GM18520 (cell line): ENCODE data around the gene CDK14.
A peak's percentile ranks its signal among the peaks of the same experiment; 100 is the strongest.

Source experiments
- ATAC-seq: cut with Tn5 transposase; IDR thresholded peaks from one replicate; pipeline ENCODE4 v1.9.1; 2021; ENCODE audit not compliant: unreplicated experiment

CDK14 gene

DNA sequence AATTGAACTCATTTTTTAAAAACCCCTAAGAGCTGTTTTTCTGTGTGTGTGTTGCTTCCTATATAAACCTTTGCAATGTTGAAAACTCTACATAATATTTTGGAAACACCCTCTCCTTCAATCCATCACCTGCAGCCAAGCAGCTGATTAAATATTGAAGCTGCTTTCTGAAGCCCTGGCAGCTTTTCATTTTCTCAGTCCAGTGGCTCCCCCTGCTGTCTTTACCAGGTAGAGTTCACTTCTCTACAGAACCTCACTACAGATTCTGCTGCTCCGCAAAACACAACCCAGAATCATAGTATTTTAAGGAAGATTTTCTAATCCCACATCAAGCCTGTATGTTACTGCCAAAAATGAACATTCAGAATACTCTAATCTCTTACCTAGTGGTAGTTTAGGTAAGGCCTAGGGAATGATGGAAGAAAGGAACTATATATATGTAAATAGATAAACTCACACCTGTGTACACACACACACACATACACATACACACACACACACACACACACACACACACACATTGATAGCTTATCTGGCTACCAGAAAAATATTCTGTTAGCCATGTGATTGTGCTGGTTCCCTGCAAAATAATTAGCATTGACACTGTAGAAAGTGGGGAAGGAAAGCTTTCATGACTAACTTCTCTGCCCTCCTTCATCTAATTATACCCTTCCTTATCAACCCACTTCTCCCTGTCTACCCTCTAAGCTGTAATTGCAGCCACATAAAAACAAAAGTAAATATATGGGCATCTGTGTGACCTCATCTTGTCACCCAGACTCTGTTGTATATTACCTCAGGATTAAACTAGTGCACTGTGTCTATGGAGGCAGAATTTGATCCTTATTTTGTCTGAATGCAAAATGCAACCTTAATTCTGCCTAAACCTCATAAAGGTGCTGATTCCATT, 438.6 kb downstream of the CDK14 start:
- ATAC-seq = no peak

DNA sequence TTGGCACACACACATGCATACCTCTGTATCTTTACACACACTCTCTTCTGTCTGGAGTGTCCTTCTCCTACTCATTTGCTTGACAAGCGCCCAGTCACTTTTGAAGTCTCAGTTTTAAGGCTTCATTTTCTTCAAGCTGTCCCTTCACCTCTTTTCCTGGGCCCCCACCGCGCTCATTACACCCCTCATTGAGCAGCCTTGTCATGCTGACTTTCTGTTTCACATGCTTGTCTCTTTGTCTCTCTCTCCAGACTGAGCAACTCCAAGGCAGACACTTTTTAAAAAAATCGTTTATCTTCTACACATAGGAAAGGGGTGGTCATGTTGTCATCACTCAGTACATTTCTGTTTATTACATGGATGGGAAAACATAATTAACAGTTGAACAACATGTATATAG, 442.9 kb downstream of the CDK14 start:
- ATAC-seq = peak; percentile 51

DNA sequence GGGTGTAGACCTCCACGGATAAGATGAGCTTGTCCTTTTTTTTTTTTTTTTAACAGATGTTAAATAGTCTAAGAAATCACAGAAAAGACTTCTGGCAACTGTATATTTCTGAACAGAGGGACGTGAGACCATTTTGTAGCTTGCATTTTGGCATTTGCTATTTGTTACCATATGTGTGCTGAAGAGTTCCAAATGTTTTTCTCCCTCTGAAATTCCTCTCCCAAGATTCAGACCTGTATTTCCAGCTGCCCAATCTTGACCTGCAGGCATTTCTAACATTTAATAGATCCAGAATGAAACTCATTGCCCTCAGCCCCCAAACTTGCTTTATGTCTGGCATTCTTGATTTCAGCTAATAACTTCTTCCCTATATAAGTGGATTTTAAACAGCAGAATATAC, 445.0 kb downstream of the CDK14 start:
- ATAC-seq = no peak

DNA sequence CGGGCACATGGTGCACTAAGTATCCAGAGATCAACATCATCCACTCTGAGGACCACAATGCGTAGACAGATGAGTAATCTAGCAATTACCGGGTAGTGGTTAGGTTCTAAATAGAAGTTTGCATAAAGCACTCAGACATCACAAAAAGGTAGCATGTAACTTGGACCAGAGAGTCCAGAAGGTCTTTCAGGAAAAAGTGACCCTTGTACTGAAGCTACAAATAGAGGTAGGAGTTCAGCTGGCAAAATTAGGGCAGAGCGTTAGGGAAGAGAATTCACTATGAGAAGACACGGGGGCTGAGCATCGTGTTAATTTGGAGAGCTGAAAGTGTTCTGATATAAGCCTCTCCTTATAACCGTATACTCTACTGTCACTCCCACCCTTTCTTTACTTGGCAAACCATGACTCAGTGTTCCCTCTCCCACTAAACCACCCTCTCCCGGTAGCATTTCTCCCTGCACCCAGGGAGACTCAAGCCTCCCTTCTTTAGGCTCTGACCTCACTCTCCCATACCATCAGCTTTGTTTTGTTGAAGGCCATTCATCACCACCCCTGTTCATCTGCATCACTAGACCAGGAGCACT, 445.9 kb downstream of the CDK14 start:
- no peak for ATAC-seq

DNA sequence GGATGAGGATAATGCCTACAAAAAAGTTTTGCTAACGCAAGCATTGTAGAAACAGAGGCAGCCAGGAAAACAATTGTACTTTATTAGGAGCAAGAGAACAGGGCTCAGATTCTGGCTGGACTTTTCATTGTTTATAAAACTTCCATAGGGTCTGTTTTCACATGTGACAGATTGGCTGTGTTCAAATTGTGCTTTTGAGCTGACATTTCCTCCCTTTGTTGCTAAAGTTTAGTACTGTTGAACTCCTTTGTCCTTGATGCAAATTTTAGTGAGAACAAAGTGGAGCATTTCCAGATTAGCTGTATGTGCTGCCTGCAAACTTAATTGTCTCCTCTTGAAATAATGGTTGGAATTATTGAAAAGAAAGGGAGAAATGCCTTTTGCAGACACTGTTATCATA, 447.1 kb downstream of the CDK14 start:
- no peak for ATAC-seq

DNA sequence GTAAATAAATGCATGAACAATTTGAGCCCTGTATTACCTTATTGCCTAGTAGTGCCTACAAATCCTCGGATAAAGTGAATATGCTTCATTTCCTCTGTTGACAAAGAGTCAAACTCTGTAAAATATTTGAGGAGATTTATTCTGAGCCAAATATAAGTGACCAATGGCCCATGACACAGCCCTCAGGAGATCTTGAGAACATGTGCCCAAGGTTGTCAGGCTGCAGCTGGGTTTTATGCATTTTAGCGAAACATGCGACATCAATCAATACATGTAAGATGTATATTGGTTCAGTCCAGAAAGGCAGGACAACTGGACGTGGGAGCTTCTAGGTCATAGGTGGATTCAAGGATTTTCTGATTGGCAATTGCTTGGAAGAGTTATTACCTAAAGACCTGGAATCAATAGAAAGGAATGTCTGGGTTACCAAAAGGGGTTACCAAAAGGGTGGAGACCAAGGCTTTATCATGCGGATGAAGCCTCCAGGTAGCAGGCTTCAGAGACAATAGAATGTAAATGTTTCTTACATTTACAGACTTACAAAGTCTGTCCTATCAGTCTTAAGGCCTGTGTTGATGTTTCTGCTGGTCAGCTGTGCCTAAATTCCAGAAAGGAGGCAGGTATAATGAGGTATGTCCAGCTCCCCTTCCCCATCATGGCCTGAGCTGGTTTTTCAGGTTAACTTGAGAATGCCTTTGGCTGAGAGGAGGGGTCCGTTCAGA, 448.0 kb downstream of the CDK14 start:
- no peak for ATAC-seq

DNA sequence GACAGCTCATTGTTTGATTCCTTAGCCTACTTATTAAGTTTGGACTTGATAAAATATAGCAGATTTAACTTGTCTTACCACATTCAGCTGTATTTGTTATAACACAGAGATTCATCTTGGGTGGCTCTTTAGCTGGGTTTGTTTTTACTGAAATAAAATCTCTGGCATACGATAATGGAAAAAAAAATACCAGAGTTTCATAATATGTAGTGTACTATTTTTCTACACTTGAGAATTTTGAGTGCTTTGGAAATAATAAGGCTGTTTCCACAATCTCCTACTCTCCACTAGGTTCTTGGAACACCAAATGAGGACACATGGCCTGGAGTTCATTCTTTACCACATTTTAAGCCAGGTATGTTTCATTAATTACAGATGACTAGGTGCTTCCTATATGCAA, 449.5 kb downstream of the CDK14 start:
- no peak for ATAC-seq

DNA sequence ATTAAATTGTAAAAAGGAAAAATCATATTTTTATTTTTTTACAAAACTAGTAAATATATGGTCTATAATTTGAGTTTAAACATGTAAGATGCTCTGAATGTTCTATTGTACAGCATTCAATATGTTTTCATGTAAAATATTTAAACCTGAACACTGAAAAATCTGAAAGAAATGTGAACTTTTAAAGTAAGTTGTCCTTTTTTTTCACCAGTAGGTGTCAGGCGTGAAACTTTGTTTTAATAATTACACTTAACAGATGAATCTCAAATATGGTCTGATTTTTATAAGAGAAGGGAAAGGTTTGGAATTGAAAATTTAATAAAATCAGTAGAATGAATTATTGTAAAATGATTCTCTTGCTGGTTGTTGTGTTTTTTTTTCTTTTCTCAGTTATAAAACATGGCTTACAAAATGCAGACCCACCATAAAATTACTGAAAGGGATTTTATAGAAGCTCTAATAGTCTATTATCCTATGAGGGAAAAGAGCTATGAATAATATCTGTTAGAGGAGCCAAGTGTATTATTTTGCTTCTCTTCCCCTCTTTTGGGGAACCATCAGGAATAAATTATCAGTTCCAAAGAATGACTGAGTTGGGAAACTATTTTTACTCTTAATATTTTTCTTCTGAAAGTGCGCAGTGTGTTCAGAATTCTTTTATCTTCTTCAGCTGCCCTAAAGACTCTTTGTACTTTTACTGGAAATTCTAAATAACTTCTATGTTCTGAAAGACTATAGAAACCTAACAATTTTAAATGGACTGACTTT, 450.4 kb downstream of the CDK14 start:
- ATAC-seq = no peak

DNA sequence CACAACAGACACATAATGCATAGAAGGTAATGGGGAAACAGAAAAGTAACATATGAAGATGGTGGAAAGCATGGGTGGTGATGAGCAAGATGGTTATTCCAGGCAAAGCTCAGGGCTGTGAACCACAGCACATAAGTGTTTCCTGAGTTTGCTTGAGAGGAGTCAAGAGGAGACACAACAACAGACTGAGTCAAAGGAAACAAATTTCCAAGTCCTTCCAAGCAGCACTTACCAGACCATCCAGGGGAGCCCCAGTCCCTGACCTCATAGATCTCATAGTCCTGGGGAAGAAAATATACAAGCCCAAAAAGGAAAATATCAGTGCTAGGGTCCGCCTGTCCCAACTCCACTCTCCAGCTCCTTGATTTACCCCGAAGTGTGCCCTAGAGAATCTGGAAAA, 451.5 kb downstream of the CDK14 start:
- ATAC-seq = no peak

DNA sequence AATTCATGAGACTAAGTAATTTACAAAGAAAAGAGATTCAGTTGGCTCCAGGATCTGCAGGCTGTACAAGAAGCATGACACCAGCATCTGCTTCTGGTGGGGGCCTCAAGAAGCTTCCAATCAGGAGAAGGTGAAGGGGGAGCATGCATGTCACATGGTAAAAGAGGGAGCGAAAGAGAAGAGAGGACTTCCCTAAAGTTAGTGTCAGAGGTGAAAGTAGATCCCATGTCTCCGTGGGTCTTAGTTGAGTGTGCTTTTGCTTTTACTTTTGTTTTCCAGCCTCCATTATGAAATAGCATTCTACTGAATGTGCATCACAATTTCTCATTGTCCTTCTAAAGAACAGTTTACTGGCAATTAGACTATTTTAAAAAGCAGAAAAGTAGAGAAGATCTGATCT, 454.6 kb downstream of the CDK14 start:
- ATAC-seq = peak; percentile 61

DNA sequence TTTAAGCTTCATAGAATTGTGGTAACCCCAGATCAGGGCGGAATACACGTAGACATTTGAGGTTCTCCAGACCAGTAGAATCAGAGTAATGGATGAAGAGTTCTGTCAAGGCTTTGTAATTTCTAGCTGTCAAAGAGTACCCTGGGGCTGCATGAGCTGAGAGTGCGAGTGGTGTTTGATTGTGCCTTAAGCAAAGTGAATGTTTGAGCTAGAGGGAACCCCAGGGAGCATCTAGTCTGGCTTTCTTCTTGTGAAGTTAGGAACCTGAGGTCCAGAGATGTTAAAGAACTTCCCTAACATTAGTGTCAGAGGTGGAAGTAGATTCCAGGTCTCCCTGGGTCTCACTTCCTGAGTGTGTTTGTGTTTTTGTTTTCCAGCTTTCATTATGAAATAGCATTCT, 455.8 kb downstream of the CDK14 start:
- ATAC-seq = no peak

DNA sequence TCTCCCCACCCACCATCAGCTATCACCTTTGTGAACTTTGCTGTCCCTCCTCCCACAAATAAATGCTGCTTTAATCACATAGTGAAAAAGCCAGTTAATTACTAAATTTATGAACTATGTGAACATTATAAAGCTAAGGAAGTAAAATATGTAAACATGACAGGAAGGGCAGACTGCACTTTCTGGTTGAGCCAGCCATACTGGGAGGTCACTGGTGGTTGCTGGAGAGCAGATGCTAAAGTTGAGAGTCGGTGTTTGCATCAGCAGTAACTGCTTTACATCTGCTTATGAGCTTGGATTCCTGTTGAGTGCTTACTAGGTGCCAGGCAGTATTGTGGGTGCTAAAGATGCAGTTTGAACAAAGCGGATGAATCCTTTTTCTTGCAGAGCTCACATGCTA, 458.3 kb downstream of the CDK14 start:
- no peak for ATAC-seq

DNA sequence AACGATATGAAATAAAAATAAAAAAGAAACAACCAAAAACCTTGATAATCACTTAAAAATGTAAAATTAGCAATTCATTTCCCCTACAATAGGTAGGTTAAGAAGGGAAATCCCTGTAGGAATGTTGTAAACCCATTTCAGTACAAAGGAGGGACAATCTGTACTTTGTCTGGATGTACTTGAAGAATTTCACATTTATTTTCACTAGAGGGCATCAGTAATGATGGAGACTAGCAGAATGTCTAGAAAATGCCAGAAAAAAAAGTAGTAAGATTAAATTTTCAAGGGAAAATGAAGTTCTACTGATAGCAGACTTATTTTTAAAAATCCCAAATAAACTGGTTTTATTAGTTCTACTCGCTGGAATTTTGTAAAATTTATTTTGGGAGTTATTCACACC, 459.1 kb downstream of the CDK14 start:
- no peak for ATAC-seq

DNA sequence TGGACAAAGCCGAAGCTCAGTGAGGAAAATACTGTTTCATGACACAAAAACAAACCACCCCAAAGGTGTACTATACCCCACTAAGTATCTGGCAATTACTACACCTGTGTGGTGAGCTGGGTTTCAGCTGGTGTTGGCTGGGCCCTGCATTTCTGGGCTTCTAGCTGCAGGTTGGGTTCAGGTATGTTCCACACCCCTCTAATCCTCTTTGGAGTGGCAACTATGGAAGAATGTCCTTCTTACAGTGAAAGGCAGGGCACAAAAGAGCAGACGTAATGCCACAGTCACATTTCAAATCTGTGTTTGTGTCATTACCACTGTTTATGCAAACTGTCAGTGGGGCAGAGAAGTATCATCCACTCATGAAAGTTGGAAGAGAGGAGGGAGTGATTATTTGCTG, 466.6 kb downstream of the CDK14 start:
- no peak for ATAC-seq

DNA sequence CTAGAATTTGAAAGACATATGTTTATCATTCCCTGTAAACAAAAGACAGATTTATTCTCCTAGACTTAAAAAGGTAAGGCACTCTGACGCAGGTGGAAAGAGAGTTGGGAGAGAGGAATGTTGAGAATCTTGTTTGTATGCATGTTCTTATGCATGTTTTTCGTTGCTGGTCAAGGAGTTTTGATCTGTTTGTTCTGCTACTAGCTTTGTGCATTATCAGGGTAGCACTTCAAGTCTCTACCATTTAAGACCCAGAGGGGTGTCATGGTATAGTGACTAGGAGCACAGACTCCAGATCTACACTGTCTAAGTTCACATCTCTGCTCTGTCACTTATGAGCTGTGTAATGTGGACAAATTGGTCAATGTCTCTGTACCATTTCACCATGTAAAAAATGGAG, 467.9 kb downstream of the CDK14 start:
- ATAC-seq = no peak

DNA sequence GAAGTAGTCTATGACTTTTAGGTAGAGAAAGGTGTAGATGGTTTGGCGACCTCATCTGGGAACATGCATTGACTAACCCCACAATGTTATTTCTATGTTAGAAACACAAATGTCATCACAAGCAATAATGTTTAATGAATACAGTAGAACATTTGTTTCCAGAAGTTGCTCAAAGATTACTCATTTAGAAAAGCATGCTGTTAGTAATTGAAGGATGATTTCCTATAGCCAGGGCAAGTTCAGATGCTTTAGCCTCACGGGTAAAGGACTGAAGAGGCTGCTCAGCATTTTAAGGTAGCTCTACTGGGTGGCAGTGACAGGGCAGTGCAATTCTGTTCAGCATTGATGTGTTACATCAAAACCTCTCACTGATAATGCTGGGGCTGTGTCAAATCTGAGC, 468.8 kb downstream of the CDK14 start:
- no peak for ATAC-seq

DNA sequence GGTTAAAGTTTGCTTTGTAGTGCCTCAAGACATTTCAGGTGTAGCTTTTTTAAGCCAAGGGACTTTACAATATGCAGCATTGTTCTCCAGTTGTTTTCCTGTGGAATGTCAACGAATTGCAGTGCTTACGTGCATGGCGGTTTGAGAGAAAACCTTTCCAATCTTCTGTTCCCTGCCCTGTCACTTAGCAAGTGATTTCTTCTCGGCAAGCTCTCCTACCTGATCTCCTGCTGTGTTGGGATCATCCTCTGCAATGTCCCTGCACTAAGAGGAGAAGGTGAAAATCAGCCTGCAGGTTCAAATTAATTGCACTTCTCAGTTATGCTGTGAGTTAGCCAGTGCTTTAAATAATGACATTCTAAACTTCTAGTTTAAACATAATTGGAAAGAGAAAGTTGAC, 470.5 kb downstream of the CDK14 start:
- no peak for ATAC-seq

DNA sequence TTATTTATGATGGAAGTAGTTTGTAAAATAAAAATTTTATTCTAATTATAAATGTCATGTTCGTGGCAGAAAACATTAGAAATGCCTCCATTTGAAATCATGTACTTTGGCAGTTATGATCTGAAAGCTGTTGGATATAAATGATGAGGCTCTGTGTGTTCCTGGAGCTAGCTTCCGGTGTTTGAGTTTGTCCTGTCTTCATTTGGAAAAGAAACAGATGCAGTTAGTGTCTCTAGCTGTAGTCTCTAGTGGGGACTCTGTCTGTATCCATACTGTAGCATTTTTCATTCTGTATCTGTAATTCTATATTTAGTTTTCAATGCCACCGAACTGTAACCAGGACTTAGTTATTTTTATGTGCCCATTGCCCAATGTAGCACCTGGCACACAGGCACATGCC, 471.1 kb downstream of the CDK14 start:
- ATAC-seq = no peak

DNA sequence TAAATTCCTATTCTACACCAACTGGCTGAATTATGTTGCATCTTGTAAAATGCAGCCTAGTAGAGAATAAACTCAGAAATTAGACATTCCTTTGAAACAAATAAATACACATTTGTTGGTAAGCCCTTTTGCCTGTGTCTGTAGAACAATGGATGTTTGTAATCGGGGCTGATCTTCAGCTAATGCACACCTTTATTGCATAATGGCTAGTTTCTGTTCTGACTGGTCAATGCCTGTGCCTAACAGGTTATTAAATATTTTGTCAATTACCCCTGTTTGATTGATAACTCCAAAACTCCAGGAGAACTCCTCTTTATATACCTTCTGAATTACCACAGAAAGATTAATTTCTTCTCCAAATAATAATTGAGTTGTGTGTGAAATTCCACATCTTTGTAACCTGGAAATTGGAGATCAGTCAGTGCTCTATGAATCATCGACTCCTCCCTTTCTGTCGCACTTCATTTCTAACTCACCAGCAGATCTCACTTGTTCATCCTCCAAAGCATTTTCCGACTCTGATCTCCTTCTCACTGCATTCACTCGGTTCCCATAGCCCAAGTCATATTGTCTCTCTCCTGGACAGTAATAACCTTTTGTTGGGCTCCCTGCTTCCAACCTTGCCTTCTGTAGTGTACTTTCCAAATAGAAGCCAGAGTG, 472.1 kb downstream of the CDK14 start:
- ATAC-seq = no peak

DNA sequence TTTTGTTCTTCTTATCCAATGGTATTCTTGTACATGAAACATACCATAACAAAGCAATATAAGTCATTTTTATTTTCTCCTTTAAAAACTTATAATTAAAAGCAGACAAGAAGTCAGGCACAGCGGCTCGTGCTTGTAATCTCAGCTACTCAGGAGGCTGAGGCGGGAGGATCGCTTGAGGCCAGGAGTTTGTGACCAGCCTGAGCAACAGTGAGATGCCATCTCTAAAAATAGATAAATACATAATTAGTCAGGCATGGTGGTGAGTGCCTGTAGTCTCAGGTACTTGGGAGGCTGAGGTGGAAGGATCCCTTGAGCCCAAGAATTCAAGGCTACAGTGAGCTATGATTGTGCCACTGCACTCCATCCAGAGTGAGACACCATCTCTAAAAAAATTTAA, 473.0 kb downstream of the CDK14 start:
- no peak for ATAC-seq

DNA sequence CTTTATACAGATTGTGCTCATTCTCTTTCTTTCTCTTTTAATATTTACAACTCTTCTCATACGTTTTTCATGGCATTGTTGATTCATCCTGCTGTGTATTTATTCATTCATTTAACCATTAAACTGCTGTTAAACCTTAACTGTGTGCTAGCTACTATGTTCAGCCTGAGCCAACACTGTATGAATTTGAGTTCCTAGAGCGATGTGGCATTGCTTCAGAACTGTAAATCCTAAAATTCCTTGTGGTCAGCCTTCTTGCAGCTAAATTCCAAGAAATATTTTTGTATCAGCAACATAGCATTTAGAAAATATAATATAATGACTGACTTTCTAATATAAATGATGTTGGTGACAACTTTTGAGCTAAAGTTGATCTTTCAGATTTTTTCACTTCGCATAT, 483.4 kb downstream of the CDK14 start:
- ATAC-seq = no peak
